Esophagus muscularis mucosa (tissue), 4 donors: ENCODE results near the gene PRSS3.
"Not testable (repeated sequence)": the region's sequence is repeated elsewhere in the genome, so short reads cannot be mapped to it uniquely, and the experiment has no call there.

Experiments
- EP300 ChIP-seq: sonication (generic); formaldehyde crosslinking; IDR thresholded peaks from one replicate; pipeline ENCODE4 v1.6.1; 2017; ENCODE audit warnings: antibody characterized with exemption
- POLR2A ChIP-seq: fragments of 450-650 bp; IDR thresholded peaks from one replicate; pipeline ENCODE4 v1.6.1; 2017; ENCODE audit warnings: antibody characterized with exemption, moderate library complexity, mild to moderate bottlenecking, low read depth
- POLR2AphosphoS5 ChIP-seq, 2 donors: sonication (generic); formaldehyde crosslinking; IDR thresholded peaks; one replicate each; pipeline ENCODE4 v1.6.1; 2017; ENCODE audit warnings: antibody characterized with exemption in 2 of 2
- TF ChIP-seq, protein P1 (sequence below), 3 experiments: fragments of 200-600 bp in 2 of 3; fragments of 450-650 bp in 1 of 3; sonication (generic) in 2 of 3; IDR thresholded peaks; one replicate each; pipeline ENCODE4 v1.5.1; 2017 to 2019; ENCODE audit warnings: antibody characterized with exemption in 3 of 3, mild to moderate bottlenecking in 2 of 3, moderate library complexity in 1 of 3

DNA sequence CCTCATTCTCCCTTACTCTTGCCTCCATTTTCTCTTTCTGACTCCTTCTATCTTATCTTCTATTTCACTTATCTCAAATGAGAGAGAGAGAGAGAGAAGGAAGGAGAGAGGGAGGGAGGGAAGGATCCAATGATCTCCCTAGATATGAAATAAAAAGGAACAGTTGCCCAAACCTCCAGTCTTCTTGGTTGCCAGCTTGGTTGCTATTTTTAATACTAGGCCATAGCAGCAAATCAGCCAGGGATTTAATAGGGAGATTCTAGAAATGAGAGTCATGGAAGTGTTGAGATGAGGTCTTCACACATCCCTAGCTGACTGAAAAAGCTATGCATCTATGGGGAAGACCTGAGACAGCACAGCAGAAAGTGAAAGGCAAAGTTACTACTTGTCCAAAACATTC is 22.2 kb upstream of the PRSS3 start:
- TF ChIP-seq, protein P1, sequence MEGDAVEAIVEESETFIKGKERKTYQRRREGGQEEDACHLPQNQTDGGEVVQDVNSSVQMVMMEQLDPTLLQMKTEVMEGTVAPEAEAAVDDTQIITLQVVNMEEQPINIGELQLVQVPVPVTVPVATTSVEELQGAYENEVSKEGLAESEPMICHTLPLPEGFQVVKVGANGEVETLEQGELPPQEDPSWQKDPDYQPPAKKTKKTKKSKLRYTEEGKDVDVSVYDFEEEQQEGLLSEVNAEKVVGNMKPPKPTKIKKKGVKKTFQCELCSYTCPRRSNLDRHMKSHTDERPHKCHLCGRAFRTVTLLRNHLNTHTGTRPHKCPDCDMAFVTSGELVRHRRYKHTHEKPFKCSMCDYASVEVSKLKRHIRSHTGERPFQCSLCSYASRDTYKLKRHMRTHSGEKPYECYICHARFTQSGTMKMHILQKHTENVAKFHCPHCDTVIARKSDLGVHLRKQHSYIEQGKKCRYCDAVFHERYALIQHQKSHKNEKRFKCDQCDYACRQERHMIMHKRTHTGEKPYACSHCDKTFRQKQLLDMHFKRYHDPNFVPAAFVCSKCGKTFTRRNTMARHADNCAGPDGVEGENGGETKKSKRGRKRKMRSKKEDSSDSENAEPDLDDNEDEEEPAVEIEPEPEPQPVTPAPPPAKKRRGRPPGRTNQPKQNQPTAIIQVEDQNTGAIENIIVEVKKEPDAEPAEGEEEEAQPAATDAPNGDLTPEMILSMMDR (IDR thresholded peaks at IDR 0.05), result not testable (repeated sequence)
- TF ChIP-seq POLR2A; POLR2AphosphoS5 (IDR thresholded peaks at IDR 0.05); EP300: not testable (repeated sequence)
